Measurements from ENCODE around the gene DEAF1.
"Not testable (repeated sequence)": the region's sequence is repeated elsewhere in the genome, so short reads cannot be mapped to it uniquely, and the experiment has no call there.

DEAF1 gene

DNA sequence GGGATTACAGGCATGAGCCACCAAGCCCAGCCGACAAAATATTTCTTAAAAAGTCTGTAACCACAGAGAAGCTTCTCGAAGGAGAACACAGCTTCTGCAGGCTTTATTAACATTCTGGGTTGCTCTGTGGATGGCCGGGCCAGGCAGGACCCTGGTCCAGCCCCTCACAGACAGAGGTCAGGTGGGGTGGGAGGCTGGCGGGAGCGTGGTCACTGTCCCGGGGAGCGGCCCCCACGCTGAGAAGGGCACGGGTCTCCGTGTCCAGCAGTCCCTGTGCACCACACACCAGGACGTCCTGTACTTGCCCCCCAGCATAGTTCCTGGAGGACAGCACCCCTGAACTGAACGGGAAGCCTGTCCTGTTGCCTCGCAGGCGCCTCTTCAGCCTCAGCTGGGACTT lies 38.6 kb downstream of the DEAF1 start:
- no peak overlapping the region for H3K4me3 ChIP-seq (ENCODE audit: control insufficient read depth in 1 of 7, extremely low read depth in 1 of 7, insufficient read depth in 4 of 7, low read depth in 2 of 7, low read length in 6 of 7)
- no peak for DNase-seq
- POLR2A ChIA-PET, result interaction anchor here (0.6 kb wide), 1 partner anchor 441 kb away, joined by 3 read pairs; no protein-coding TSS in a partner anchor
- no peaks in the 10 kb centered on the region for H3K27me3 ChIP-seq (replicated peaks in 2 of 5; ENCODE audit: control insufficient read depth in 4 of 5, insufficient read depth in 5 of 5, low read length in 4 of 5)
- no peaks in the 10 kb centered on the region for H3K9me3 ChIP-seq (ENCODE audit: control extremely low read depth in 1 of 5, control insufficient read depth in 4 of 5, insufficient read depth in 2 of 5, low read depth in 1 of 5, low read length in 4 of 5)
- CTCF ChIA-PET, result interaction anchor here (1.0 to 1.2 kb wide), 2 partner anchors 10 to 110 kb away, joined by 3 read pairs; no protein-coding TSS in a partner anchor
- no peak overlapping the region for H3K27ac ChIP-seq (ENCODE audit: insufficient read depth in 1 of 2, low read depth in 1 of 2, low read length in 2 of 2, poor library complexity in 1 of 2, severe bottlenecking in 2 of 2)
- H3K4me1 ChIP-seq (ENCODE audit: control extremely low read depth in 1 of 4, control insufficient read depth in 4 of 4, insufficient read depth in 4 of 4, low read length in 3 of 4), result no peaks in the 10 kb centered on the region
- H3K36me3 ChIP-seq (ENCODE audit: control insufficient read depth in 4 of 4, insufficient read depth in 4 of 4, low read length in 3 of 4), result peaks cover 0 to 61% (median 39%) of the 10 kb centered on the region in 4 experiments
- 95% methylated on average over 13 of the region's 14 CpGs for WGBS (ENCODE audit: insufficient coverage)

DNA sequence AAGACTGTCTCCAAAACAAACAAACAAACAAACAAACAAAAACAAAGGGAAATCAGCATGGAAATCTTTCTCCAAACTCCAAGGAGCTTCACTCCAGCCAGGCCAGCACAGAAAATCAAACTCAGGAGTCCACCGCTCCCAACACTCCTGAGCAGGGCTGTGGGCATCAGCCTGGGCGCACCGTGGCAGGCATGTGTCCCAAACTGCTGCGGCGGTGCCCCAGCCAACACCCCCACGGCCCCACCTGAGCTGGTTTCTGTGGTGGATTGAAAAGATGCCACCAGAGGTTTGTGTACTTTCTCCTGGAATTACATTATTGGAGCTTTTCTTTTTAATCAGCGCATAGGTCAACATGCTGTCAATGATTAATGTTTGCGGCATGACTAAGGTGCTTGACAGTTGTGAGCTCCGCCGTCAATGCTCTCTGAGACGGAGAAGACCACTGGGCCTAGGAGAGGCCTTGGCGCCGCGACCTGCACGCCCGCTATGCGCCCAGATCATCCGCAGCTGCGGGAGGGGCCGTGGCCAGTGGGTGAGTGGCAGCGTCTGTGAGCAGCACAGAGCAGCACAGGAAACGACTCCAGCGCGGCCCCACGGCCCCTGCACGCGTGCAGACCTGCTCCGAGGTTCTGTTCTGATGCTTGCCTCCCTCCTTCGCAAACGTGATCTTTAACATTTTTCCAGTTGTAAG lies 39.8 kb downstream of the DEAF1 start:
- H3K27ac ChIP-seq (ENCODE audit: insufficient read depth in 1 of 2, low read depth in 1 of 2, low read length in 2 of 2, poor library complexity in 1 of 2, severe bottlenecking in 2 of 2), result no peak overlapping the region
- POLR2A ChIA-PET, result no interaction called here
- no peaks in the 10 kb centered on the region for H3K27me3 ChIP-seq (replicated peaks in 2 of 5; ENCODE audit: control insufficient read depth in 4 of 5, insufficient read depth in 5 of 5, low read length in 4 of 5)
- CTCF ChIA-PET, result interaction anchor here (1.2 to 1.4 kb wide), 2 partner anchors 9 to 15 kb away, joined by 3 read pairs; no protein-coding TSS in a partner anchor
- H3K36me3 ChIP-seq (ENCODE audit: control insufficient read depth in 4 of 4, insufficient read depth in 4 of 4, low read length in 3 of 4), result peaks cover 0 to 58% (median 37%) of the 10 kb centered on the region in 4 experiments
- WGBS (ENCODE audit: insufficient coverage), result 95% methylated on average over 28 of the region's 30 CpGs
- no peaks in the 10 kb centered on the region for H3K9me3 ChIP-seq (ENCODE audit: control extremely low read depth in 1 of 5, control insufficient read depth in 4 of 5, insufficient read depth in 2 of 5, low read depth in 1 of 5, low read length in 4 of 5)
- no peaks in the 10 kb centered on the region for H3K4me1 ChIP-seq (ENCODE audit: control extremely low read depth in 1 of 4, control insufficient read depth in 4 of 4, insufficient read depth in 4 of 4, low read length in 3 of 4)
- DNase-seq, result no peak
- no peak overlapping the region for H3K4me3 ChIP-seq (ENCODE audit: control insufficient read depth in 1 of 7, extremely low read depth in 1 of 7, insufficient read depth in 4 of 7, low read depth in 2 of 7, low read length in 6 of 7)

DNA sequence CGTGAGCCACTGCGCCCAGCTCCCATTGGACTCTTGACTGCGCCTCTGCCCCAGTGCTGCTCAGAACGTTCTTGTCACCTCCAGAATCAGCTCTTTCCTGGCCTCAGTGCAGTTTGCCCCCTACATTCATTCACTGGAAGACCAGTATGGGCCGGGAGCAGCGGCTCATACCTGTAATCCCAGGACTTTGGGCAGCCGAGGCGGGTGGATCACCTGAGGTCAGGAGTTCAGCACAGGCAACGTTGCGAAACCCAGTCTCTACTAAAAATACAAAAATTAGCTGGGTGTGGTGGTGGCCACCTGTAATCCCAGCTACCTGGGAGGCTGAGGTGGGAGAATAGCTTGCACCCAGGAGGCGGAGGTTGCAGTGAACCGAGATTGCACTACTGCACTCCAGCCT lies 40.6 kb downstream of the DEAF1 start:
- H3K4me1 ChIP-seq (ENCODE audit: control extremely low read depth in 1 of 4, control insufficient read depth in 4 of 4, insufficient read depth in 4 of 4, low read length in 3 of 4); CTCF ChIA-PET; DNase-seq; H3K27ac ChIP-seq (ENCODE audit: insufficient read depth in 1 of 2, low read depth in 1 of 2, low read length in 2 of 2, poor library complexity in 1 of 2, severe bottlenecking in 2 of 2); H3K9me3 ChIP-seq (ENCODE audit: control extremely low read depth in 1 of 5, control insufficient read depth in 4 of 5, insufficient read depth in 2 of 5, low read depth in 1 of 5, low read length in 4 of 5); H3K27me3 ChIP-seq (replicated peaks in 2 of 5; ENCODE audit: control insufficient read depth in 4 of 5, insufficient read depth in 5 of 5, low read length in 4 of 5); H3K4me3 ChIP-seq (ENCODE audit: control insufficient read depth in 1 of 7, extremely low read depth in 1 of 7, insufficient read depth in 4 of 7, low read depth in 2 of 7, low read length in 6 of 7); POLR2A ChIA-PET: not testable (repeated sequence)
- 96% methylated on average over 9 of the region's 12 CpGs for WGBS (ENCODE audit: insufficient coverage)
- H3K36me3 ChIP-seq (ENCODE audit: control insufficient read depth in 4 of 4, insufficient read depth in 4 of 4, low read length in 3 of 4), result peaks cover 0 to 51% (median 34%) of the 10 kb centered on the region in 4 experiments

DNA sequence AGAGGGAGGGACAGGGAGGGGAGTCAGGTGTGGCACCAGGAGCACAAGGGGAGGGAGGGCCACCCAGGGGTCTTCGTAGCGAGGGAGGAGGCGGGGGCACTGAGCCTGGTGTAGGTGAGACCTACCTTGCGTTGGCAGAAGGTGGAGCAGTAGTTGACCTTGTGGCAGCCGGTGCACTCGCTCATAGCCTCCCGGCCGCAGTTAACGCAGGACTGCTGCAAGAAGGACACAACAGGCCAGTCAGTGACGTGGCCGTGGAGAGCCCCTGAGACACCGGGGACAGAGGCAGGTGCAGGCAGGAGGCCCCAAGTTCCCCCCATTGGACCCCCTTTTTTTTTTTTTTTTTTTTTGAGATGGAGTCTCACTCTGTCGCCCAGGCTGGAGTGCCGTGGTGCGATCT lies 41.2 kb downstream of the DEAF1 start:
- no peaks in the 10 kb centered on the region for H3K9me3 ChIP-seq (ENCODE audit: control extremely low read depth in 1 of 5, control insufficient read depth in 4 of 5, insufficient read depth in 2 of 5, low read depth in 1 of 5, low read length in 4 of 5)
- H3K27me3 ChIP-seq (replicated peaks in 2 of 5; ENCODE audit: control insufficient read depth in 4 of 5, insufficient read depth in 5 of 5, low read length in 4 of 5), result no peaks in the 10 kb centered on the region
- no peak overlapping the region for H3K4me3 ChIP-seq (ENCODE audit: control insufficient read depth in 1 of 7, extremely low read depth in 1 of 7, insufficient read depth in 4 of 7, low read depth in 2 of 7, low read length in 6 of 7)
- H3K27ac ChIP-seq (ENCODE audit: insufficient read depth in 1 of 2, low read depth in 1 of 2, low read length in 2 of 2, poor library complexity in 1 of 2, severe bottlenecking in 2 of 2), result no peak overlapping the region
- H3K36me3 ChIP-seq (ENCODE audit: control insufficient read depth in 4 of 4, insufficient read depth in 4 of 4, low read length in 3 of 4), result peaks cover 0 to 46% (median 31%) of the 10 kb centered on the region in 4 experiments
- DNase-seq, result no peak
- CTCF ChIA-PET, result no interaction called here
- WGBS (ENCODE audit: insufficient coverage), result 96% methylated on average over 10 of the region's 15 CpGs
- H3K4me1 ChIP-seq (ENCODE audit: control extremely low read depth in 1 of 4, control insufficient read depth in 4 of 4, insufficient read depth in 4 of 4, low read length in 3 of 4), result no peaks in the 10 kb centered on the region
- POLR2A ChIA-PET, result no interaction called here

DNA sequence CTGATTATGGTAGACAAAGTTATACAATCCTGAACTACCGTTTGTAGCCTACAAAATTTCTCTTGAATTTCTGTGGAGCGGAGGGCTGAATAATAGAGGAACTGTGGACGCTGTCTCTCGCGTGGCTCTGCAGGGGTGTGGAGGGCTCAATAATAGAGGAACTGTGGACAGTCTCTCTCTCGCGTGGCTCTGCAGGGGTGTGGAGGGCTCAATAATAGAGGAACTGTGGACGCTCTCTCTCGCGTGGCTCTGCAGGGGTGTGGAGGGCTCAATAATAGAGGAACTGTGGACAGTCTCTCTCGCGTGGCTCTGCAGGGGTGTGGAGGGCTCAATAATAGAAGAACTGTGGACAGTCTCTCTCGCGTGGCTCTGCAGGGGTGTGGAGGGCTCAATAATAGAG lies 41.9 kb downstream of the DEAF1 start:
- CTCF ChIA-PET; POLR2A ChIA-PET; H3K4me1 ChIP-seq (ENCODE audit: control extremely low read depth in 1 of 4, control insufficient read depth in 4 of 4, insufficient read depth in 4 of 4, low read length in 3 of 4); H3K9me3 ChIP-seq (ENCODE audit: control extremely low read depth in 1 of 5, control insufficient read depth in 4 of 5, insufficient read depth in 2 of 5, low read depth in 1 of 5, low read length in 4 of 5); H3K27me3 ChIP-seq (replicated peaks in 2 of 5; ENCODE audit: control insufficient read depth in 4 of 5, insufficient read depth in 5 of 5, low read length in 4 of 5); H3K27ac ChIP-seq (ENCODE audit: insufficient read depth in 1 of 2, low read depth in 1 of 2, low read length in 2 of 2, poor library complexity in 1 of 2, severe bottlenecking in 2 of 2); H3K4me3 ChIP-seq (ENCODE audit: control insufficient read depth in 1 of 7, extremely low read depth in 1 of 7, insufficient read depth in 4 of 7, low read depth in 2 of 7, low read length in 6 of 7): not testable (repeated sequence)
- WGBS (ENCODE audit: insufficient coverage), result 87% methylated on average over 12 of the region's 14 CpGs
- H3K36me3 ChIP-seq (ENCODE audit: control insufficient read depth in 4 of 4, insufficient read depth in 4 of 4, low read length in 3 of 4), result peaks cover 0 to 39% (median 26%) of the 10 kb centered on the region in 4 experiments
- peak in 2 of 3 donors; percentile 33 to 41 for DNase-seq

DNA sequence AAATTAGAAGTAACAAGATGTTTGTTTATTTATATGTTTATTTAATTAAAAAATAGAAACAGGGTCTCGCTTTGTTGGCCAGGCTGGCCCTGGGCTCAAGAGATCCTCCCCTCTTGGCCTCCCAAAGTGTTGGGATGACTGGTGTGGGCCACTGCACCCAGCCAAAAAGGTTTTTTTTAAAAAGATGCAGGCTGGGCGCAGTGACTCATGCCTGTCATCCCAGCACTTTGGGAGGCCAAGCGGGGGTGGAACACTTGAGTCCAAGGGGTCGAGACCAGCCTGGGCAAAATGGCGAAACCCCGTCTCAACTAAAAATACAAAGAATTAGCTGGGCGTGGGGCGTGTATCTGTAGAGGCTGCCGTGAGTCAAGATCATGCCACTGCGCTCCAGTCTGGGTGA lies 44.5 kb downstream of the DEAF1 start:
- no peak overlapping the region for H3K27ac ChIP-seq (ENCODE audit: insufficient read depth in 1 of 2, low read depth in 1 of 2, low read length in 2 of 2, poor library complexity in 1 of 2, severe bottlenecking in 2 of 2)
- DNase-seq, result no peak
- CTCF ChIA-PET, result interaction anchor here (0.6 kb wide), 1 partner anchor 24 kb away, joined by 3 read pairs; no protein-coding TSS in a partner anchor
- POLR2A ChIA-PET, result no interaction called here
- H3K36me3 ChIP-seq (ENCODE audit: control insufficient read depth in 4 of 4, insufficient read depth in 4 of 4, low read length in 3 of 4), result peaks cover 0 to 34% (median 22%) of the 10 kb centered on the region in 4 experiments
- no peaks in the 10 kb centered on the region for H3K9me3 ChIP-seq (ENCODE audit: control extremely low read depth in 1 of 5, control insufficient read depth in 4 of 5, insufficient read depth in 2 of 5, low read depth in 1 of 5, low read length in 4 of 5)
- 100% methylated on average over 9 of the region's 10 CpGs for WGBS (ENCODE audit: insufficient coverage)
- no peaks in the 10 kb centered on the region for H3K27me3 ChIP-seq (replicated peaks in 2 of 5; ENCODE audit: control insufficient read depth in 4 of 5, insufficient read depth in 5 of 5, low read length in 4 of 5)
- peaks cover 0 to 2% (median 0%) of the 10 kb centered on the region in 4 experiments for H3K4me1 ChIP-seq (ENCODE audit: control extremely low read depth in 1 of 4, control insufficient read depth in 4 of 4, insufficient read depth in 4 of 4, low read length in 3 of 4)
- no peak overlapping the region for H3K4me3 ChIP-seq (ENCODE audit: control insufficient read depth in 1 of 7, extremely low read depth in 1 of 7, insufficient read depth in 4 of 7, low read depth in 2 of 7, low read length in 6 of 7)

DNA sequence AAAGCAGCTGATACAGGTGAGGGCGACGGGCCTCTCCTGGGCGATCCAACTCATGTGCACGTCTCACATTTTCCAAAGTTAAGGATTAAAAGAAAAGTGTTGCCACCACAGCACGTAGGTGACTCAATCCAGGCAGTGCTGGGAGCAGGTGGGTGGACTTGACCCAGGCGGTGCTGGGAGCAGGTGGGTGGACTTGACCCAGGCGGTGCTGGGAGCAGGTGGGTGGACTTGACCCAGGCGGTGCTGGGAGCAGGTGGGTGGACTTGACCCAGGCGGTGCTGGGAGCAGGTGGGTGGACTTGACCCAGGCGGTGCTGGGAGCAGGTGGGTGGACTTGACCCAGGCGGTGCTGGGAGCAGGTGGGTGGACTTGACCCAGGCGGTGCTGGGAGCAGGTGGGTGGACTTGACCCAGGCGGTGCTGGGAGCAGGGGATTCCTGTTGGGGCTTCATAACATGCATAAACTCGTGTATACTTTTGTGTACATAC lies 47.3 kb downstream of the DEAF1 start:
- H3K4me3 ChIP-seq (ENCODE audit: control insufficient read depth in 1 of 7, extremely low read depth in 1 of 7, insufficient read depth in 4 of 7, low read depth in 2 of 7, low read length in 6 of 7); H3K27me3 ChIP-seq (replicated peaks in 2 of 5; ENCODE audit: control insufficient read depth in 4 of 5, insufficient read depth in 5 of 5, low read length in 4 of 5); POLR2A ChIA-PET; DNase-seq; H3K27ac ChIP-seq (ENCODE audit: insufficient read depth in 1 of 2, low read depth in 1 of 2, low read length in 2 of 2, poor library complexity in 1 of 2, severe bottlenecking in 2 of 2); H3K4me1 ChIP-seq (ENCODE audit: control extremely low read depth in 1 of 4, control insufficient read depth in 4 of 4, insufficient read depth in 4 of 4, low read length in 3 of 4); H3K9me3 ChIP-seq (ENCODE audit: control extremely low read depth in 1 of 5, control insufficient read depth in 4 of 5, insufficient read depth in 2 of 5, low read depth in 1 of 5, low read length in 4 of 5): not testable (repeated sequence)
- CTCF ChIA-PET, result interaction anchor here (0.6 kb wide), 1 partner anchor 32 kb away, joined by 5 read pairs; no protein-coding TSS in a partner anchor
- WGBS (ENCODE audit: insufficient coverage), result 100% methylated on average over 6 of the region's 14 CpGs
- peaks cover 0 to 34% (median 18%) of the 10 kb centered on the region in 4 experiments for H3K36me3 ChIP-seq (ENCODE audit: control insufficient read depth in 4 of 4, insufficient read depth in 4 of 4, low read length in 3 of 4)
